ENCODE data around the gene ZXDB.

- no peak for TF ChIP-seq CTCF (IDR thresholded peaks at IDR 0.05)
- no peak for TF ChIP-seq POLR2A (IDR thresholded peaks at IDR 0.05)
Observed at GRCh38 chrX:57583477-57583876, 8.3 kb upstream of the ZXDB start.

Data from ovary (tissue), 3 donors.